HG03097 (cell line): Measurements from ENCODE around the gene BCL11B.
A peak's percentile ranks its signal among the peaks of the same experiment; 100 is the strongest.

Experiments used
- ATAC-seq: cut with Tn5 transposase; IDR thresholded peaks from one replicate; pipeline ENCODE4 v1.9.1; 2021; ENCODE audit not compliant: unreplicated experiment, low FRiP score

The BCL11B gene

GRCh38 chr14:99271951-99272631 is at the start of gene BCL11B:
BCL11B (minus strand) TSS chr14:99272197; CDS start chr14:99271218, 979 bp downstream.
- peak; percentile 72 for ATAC-seq

DNA sequence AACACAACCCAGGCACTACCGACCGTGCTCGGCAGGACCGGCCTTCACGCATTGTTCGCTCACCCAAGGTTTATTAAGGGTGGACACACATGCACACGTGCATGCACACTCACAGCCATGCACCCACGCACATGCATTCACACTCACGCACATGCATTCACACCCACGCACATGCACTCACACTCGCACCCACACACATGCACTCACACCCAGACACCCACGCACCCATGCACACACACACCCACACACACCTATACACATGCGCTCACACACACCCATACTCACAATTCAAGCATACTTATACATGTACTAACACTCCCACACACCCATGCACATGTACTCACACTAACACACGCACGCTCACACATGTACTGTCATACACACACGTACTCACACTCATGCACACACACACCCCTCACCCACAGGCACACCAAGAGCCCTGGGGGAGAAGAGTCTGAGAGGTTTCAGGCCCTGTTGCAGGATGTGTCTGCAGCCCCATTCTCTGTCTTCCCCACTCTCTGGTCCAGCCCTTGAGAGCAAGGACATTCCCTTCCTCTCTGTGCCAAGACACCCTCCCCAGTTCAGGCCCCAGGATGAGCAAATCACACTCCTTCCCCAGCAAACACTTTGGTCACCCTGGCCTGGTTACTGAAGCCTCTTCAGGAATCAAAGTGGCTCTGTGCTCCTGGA is 49.4 kb upstream of the BCL11B start:
- no peak for ATAC-seq

GRCh38 chr14:99320621-99321235 is 48.7 kb upstream of the BCL11B start:
- no peak for ATAC-seq

DNA sequence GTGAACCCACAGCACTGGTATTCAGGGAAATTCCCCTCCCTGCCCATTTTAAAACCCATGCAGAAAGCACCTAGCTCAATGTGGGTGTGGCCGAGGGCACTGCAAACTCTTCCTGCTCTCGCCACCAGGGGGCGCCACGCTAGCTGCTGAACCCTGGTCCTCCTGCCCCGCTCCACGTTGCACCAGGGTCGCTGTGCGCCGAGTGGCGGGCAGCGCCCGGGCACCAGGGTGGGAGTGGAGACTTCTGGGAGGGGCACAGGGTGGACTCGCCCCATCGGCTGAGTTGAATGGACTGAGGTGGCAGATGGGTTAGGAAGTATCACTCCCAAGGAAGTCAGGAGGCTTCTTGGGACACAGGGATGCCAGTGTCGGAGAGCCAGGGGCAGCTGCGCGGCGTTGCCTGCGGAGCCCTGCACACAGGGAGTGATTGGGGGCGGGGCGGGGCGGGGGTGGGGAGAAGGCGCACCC is 48.1 kb upstream of the BCL11B start:
- no peak for ATAC-seq

DNA sequence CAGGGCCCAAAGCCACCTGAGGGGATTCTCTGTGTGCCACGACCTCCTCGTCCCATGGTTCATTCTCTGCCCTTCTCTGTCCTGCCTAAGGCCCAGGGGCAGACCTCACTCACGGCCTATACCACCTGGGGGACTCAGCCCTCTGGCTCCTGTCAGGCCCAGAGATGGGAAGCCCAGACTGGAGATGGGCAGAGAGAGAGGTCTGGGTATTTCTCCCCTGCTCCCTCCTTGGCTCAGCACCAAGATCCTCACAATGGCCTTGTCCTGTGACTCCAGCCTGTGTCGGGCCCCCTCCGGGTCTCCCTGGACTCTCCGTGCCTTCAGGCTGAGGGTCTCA is 46.9 kb upstream of the BCL11B start:
- ATAC-seq = no peak

- no peak for ATAC-seq
Measured at GRCh38 chr14:99318091-99318958, 46.3 kb upstream of the BCL11B start.

- ATAC-seq = no peak
Measured at GRCh38 chr14:99317231-99318090, 45.5 kb upstream of the BCL11B start.

DNA sequence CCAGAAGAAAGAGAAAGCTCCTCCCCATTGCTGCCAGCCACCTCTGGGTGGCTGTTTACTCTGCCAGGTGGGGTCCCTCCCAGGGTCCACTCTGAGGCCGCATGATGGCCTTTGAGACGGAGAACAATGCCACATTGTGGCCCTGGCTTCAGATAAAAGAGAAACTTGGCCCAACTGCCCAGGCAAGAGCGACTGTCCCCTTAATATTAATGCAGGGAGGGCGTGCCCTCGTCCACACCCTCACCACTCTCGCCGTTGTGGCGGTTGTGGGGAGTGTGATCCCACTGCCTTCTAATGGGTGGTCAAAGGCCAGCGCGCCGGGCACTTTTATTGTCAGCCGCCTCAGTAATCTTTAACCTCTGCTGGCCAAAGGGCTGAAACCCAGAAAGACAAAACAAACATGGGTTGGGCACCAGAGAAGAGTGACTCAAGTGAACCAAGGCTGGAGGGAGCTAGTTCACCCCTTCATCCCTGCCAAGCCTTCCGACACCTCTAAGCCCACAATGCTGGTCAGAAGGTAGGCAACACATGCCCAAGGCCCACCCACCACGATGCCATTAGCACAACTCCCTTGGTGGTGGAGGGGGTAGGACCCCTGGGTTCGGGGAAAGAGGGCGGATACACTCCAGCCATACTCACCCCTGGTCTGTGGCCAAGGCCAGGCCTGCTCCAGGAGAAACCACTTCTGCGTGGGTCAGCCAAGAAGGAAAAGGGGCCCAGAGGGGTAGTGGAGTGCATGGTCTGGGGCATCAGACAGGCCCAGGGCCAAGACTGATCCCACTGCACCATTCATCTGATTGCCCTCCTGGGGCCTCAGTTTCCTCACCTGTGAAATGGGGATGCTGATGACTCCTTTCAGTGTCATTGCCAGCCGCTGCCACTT is 44.5 kb upstream of the BCL11B start:
- ATAC-seq = no peak

DNA sequence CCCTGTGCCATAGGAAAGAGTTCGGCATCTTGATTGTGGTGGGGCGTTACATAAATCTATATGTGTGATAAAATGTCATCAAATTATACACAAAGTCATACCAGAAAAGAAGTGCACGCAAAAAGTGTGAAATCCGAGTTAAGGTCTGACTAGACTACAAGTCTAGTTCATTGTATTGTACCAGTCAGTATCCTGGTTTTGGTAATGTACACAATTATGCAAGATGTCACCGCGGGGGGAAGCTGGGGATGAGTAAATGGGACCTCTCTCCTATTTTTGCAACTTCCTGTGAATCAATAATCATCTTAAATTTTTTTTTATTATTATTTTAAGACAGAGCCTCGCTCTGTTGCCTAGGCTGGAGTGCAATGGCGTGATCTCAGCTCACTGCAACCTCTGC is 43.2 kb upstream of the BCL11B start:
- ATAC-seq = no peak

- ATAC-seq = no peak
Measured at GRCh38 chr14:99314623-99315022, 42.6 kb upstream of the BCL11B start.

- ATAC-seq = no peak
Measured at GRCh38 chr14:99313234-99313633, 41.2 kb upstream of the BCL11B start.

DNA sequence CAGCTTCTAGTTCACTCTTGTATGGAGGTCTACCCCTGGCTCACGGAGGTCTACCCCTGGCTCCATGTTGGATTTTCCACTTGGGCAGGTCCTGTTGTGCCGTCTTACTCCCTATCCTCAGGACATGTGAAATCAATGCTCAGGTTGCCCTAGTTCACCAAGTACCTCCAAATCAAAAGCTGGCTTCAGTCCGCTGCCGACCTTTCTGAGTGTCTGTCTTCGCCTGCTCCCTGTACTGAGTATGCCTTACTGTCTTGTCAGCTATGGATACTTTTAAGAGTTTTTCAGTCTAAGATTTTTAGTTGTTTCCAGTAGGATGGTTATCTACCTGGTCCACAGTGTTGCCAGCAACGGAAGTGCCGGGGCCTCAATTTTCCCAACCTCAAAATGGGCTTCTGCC is 40.1 kb upstream of the BCL11B start:
- no peak for ATAC-seq

DNA sequence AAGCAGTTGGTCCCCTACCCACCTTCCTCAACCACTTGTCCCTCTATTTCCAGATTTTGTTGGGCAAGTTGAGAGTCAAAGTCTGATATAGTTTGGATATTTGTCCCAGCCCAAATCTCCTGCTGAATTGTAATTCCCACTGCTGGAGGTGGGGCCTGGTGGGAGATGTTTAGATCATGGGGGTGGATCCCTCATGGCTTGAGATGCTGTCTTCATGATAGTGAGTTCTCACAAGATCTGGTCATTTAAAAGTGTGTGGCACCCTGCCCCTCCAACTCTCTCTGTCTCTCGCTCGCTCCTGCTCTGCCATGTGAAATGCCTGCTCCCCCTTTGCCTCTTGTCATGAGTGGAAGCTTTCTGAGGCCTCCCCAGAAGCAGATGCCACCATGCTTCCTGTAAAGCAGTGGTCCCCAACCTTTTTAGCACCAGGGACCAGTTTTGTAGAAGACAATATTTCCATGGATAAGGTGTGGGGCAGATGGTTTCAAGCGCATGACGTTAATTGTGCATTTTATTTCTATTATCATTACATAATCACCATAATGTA is 37.3 kb upstream of the BCL11B start:
- no peak for ATAC-seq

DNA sequence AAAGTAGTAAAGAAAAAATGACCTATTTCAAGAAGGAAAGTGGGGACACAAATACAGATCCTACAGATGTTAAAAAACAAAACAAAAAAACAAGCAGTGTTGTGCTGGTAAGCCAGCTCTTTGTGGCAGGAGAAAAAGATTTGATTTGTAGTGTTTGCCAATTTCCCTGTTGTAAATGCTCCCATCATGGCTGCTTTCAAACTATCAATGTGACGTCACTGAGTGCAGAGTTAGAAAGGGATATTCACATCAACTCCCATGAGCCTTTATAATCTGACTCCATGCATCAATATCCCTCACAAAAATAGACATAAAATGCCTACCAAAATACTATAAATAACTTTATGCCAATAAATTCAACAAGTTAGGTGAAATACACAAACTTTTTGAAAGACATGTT is 32.2 kb upstream of the BCL11B start:
- ATAC-seq = no peak

DNA sequence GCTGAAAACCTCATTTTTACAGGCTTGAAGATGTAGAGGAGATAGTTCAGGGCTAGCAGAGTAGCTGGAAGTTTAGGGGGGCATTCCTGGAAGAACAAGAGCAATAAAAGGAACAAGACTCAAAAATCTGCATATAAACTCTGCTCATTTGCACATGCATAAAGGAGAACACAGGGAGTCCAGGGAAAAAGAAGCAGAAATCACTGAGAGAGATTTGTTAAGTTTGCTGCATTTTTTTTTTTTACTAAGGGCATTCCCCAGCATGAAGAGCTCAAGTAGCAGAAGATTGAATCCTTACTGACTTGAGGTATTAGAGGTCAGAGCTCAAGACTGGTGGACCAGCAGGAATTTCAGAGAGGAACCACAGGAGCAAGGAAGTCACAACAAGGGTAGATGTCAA is 28.2 kb upstream of the BCL11B start:
- no peak for ATAC-seq

DNA sequence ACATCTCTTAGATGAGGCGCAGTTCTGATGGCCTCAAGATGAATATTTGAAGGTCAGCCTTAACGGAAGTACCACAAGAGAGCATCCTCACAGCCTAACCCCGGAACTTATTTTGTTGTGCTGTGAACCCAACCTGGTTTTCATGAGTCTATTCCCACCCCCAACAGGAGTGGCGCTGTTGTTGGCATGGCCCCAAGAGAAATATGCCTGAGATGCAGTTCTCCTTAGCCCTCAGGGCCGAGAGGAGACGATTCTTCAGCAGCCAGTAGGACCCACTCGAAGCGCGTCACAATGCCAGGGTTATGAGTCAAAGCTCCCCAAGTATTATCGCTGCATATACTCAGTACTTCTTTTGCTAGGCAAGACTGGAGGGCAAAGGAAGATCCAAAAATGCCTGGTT is 24.5 kb upstream of the BCL11B start:
- ATAC-seq = no peak

GRCh38 chr14:99289394-99290189 is 17.6 kb upstream of the BCL11B start:
- no peak for ATAC-seq

- ATAC-seq = no peak
Measured at GRCh38 chr14:99288948-99289347, 17.0 kb upstream of the BCL11B start.
